Inflammatory macrophage treated with lipopolysaccharide for 4 hours (primary cell): ENCODE measurements around the gene COL1A1.
A peak's percentile ranks its signal among the peaks of the same experiment; 100 is the strongest.

ENCODE experiments used
- DNase-seq: peaks from one replicate; pipeline ENCODE4 v3.0.0-alpha.2; 2020

The COL1A1 gene

DNA sequence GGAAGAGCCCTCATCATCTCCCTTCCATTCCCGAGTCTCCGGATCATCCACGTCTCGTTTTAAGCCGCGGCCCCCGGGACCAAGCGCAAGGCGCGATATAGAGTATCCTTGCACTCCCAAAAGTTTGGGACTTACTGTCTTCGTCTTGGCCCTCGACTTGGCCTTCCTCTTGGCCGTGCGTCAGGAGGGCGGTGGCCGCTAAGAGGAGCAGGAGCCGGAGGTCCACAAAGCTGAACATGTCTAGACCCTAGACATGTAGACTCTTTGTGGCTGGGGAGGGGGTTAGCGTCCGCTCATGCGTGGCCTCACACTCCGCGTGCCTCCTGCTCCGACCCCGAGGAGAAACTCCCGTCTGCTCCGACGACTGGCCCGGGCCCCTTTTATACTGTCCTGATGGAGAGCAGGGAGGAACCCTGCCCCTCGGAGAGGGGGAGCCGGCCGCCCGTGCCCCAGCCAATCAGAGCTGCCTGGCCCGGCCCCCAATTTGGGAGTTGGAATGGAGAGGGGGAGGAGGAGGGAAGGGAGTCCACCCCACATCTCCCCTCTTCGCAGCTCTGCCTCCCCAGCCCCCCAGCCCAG is at the start of gene COL1A1:
COL1A1 (minus strand) TSS at position 356 of the 579 bp plus-strand sequence; CDS start at position 238, 118 bp downstream.
- DNase-seq, result no peak

DNA sequence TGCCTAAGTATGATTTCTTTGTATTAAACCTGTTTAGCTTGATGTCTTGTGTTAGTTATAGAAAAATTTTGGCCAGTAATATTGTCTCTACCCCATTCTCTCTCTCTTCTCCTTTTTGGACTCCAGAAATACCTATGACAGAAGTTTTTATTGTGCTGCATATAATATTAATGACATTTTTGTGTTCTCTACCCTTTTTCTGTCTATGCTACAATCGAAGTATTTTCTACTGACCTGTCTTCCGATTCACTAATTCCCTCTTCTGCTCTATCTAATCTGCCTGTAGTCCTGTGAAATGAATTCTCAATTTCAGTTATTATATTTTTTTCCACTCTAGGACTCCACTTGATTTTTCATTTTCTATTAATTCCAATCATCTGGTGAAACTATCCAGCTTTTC is 46.8 kb upstream of the COL1A1 start:
- DNase-seq, result no peak

GRCh38 chr17:50244771-50245170 is 43.3 kb upstream of the COL1A1 start:
- DNase-seq, result no peak

- no peak for DNase-seq
These were observed 40.0 kb upstream of the COL1A1 start for GRCh38 chr17:50241431-50241830.

DNA sequence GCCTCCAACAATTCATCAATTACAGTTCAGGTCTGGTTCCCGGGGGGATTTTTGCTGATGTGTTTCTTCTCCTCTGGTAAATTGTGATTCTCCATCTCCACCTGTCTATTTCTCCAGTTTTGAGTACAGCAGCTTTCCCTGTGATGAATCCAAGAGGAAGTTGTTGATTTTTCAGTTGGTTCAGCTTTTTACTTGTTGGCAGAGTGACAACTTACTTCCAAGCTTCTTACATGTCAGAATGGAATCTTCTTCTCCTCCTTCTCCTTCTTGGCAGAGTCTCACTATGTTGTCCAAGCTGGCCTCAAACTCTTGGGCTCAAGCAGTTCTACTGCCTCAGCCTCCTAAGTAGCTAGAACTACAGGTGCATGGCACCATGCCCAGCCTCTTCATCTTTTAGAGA is 39.4 kb upstream of the COL1A1 start:
- no peak for DNase-seq

DNA sequence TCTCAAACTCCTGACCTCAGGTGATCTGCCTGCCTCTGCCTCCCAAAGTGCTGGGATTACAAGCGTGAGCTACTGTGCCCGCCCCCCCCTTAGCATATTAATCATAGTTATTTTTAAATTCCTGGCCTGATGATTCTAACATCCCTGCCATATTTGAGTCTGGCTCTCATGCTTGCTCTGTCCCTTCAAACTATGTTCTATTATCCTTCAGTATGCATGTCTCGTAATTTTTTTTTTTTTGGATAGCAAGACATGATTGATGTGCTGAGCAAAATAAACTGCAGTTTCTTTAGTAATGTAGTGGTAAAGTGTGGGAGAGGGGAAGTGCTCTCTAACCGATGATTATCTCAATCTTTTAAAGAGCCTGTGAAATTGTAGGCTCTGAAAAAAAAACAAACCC is 38.5 kb upstream of the COL1A1 start:
- DNase-seq, result peak; percentile 29

DNA sequence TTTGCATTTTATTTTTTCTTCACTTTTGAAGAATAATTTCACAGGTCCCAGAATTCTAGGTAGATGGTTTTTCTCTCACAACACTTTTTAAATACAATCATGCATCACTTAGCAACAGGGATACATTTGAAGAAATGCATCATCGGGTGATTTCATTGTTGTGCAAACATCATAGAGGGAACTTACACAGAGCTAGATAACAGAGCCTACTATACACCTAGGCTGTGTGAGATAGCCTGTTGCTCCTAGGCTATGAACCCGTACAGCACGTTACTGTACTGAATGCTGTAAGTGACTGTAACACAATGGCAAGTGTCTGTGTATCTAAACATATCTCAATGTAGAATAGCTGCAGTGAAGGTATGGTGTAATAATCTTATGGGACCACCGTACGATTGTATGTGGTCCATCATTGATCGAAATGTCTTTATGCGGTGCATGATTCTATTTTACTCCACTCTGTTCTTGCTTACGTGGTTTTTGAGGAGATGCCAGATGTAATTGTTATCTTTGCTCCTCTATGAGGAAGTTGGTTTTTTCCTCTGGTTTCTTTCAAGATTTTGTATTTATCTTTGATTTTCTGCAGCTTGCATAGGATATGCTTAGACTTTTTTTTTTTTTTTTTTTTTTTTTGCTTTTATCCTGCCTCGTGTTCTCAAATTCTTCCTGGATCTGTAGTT is 37.3 kb upstream of the COL1A1 start:
- peak; percentile 42 for DNase-seq

- no peak for DNase-seq
These were observed 36.5 kb upstream of the COL1A1 start for GRCh38 chr17:50237901-50238300.

GRCh38 chr17:50234581-50234980 is 33.1 kb upstream of the COL1A1 start:
- DNase-seq, result no peak

DNA sequence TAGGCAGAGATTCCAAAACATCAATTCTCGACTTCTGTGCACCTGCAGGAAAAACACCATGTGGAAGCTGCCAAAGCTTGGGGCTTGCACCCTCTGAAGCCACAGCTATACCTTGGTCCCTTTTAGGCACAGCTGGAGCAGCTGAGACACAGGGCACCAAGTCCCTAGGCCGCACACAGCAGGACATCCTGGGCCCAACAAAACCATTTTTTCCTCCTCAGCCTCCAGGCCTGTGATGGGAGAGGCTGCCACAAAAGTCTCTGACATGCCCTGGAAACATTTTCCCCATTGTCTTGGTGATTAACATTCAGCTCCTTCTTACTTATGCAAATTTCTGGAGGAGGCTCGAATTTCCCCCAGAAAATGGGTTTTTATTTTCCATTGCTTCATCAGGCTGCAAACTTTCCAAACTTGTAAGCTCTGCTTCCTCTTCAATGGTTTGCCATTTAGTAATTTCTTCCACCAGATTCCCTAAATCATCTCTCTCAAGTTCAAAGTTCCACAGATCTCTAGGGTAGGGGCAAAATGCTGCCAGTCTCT is 24.3 kb upstream of the COL1A1 start:
- DNase-seq, result peak; percentile 89

- peak; percentile 36 for DNase-seq
These were observed 21.5 kb upstream of the COL1A1 start for GRCh38 chr17:50222922-50223321.

GRCh38 chr17:50221864-50222545 is 20.6 kb upstream of the COL1A1 start:
- DNase-seq, result peak; percentile 94

- peak; percentile 91 for DNase-seq
These were observed 19.9 kb upstream of the COL1A1 start for GRCh38 chr17:50221266-50221863.

- DNase-seq, result no peak
These were observed 19.4 kb upstream of the COL1A1 start for GRCh38 chr17:50220811-50221210.

DNA sequence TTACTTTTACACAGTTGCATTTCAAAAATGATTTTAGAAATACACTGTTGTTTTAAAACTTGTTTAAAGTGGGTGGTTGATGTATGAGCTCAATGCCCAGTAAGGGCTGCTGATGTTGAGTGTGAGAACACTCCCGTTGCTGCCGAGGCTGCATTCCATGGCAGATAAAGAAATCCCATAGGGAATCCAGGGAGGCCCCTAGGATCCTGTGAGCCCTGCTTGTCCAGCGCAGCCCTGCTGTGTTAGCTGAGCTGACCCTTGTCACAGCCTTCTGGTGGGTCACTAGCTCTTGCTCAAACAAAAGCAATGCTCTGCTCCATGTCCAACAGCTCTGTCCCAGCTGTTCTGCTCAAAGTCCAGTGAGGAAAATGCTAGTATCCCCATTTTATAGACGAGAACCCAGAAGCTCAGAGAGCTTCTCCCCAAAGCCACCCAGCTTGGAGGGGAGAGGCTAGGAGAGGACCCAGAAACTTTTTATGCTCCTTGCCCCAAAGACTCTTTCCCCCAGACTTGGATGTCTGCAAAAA is 18.6 kb upstream of the COL1A1 start:
- no peak for DNase-seq

- DNase-seq, result no peak
These were observed 17.9 kb upstream of the COL1A1 start for GRCh38 chr17:50219342-50219741.

GRCh38 chr17:50218771-50219315 is 17.4 kb upstream of the COL1A1 start:
- DNase-seq, result peak; percentile 70

DNA sequence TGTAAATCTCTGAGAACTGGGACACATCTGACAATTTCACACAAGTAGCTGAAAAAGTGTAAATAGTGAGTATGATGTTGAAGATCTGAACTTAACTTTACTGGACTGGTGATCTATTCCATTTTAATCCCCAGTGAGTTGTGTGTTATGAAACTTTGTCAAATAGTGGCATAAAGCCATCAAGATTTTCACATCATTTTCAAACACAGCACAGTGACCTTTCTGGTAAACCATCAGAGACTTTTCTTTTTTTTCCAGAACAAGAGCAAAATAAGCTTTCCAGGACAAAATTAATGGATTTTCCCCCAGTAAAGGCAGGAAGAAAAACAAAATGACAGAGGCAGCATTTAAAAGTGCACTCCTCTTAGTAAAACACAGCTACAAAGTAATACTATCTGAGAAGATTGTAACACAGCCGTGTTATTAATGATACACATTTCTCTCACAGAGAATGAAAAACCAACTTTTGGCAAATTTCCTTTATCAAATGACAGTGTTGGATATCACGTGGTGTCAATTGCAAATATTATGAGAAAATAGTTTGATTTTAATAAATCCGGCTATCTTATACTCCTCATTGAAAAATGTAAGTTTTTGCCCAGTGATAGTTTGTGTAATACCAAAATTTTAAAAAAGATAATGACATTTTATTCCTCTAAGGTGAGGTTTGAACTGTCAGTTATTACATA is 16.8 kb upstream of the COL1A1 start:
- no peak for DNase-seq

GRCh38 chr17:50217591-50217990 is 16.2 kb upstream of the COL1A1 start:
- no peak for DNase-seq

DNA sequence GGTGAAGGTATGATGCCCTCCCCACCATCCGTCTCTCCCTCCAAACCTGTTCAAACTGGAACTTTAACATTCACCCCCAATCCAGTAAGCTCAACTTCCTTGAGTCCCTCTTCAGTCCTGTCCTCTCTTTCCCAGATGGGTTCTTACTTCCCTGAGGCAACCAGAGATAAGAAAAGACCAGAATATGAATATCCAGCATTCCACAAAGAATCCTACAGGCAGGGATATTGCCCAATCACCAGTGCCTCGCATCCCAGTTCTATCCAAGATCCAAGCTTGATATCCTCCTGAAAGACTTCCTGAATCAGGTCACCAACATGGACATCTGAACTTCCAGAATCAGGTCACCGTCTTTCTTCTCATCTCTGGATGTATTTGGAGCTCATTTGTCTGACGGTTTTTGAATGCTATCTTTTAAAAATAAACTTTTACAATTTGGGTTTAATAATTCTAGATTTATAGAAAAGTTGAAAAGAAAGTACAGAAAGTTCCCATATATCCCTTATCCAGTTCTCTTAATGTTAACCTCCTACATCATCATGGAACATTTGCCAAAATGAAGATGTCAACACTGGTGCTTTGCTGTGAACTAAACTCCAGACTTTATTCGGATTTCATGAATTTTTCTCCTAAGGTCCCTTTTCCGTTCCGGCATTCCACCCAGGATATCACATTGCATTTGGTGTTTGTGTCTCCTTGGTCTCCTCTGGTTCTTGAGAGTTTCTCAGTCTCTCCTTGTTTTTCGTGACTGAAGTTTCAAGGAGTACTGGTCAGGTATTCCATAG is 13.7 kb upstream of the COL1A1 start:
- DNase-seq, result no peak
